RWPE1 (cell line): Measurements from ENCODE around the gene IDUA.
"Not testable (repeated sequence)": the region's sequence is repeated elsewhere in the genome, so short reads cannot be mapped to it uniquely, and the experiment has no call there.

ENCODE experiments used
- CTCF ChIA-PET: fragments of 350-600 bp; sonication (Branson Sonifier 250); formaldehyde crosslinking; extraction: SDS; loops from one replicate; lab custom pipeline; 2021; lab: Yijun Ruan, JAX
- POLR2A ChIA-PET: fragments of 400-600 bp; formaldehyde crosslinking; extraction: SDS; loops from one replicate; lab custom pipeline; 2020; ENCODE audit warnings: antibody characterized with exemption; ENCODE audit not compliant: low non-redundant PET; lab: Yijun Ruan, JAX
- DNase-seq: peaks from one replicate; pipeline ENCODE4 v3.0.0; 2012; ENCODE audit warnings: low spot score
- H3K27ac ChIP-seq: fragments of 450-650 bp; 2 replicates; pipeline ENCODE4 v1.5.1; 2017
- TF ChIP-seq, protein P1 (sequence below): fragments of 450-650 bp; conservative IDR thresholded peaks from 2 replicates; pipeline ENCODE4 v1.5.1; 2017; ENCODE audit warnings: low read depth, mild to moderate bottlenecking

IDUA gene

DNA sequence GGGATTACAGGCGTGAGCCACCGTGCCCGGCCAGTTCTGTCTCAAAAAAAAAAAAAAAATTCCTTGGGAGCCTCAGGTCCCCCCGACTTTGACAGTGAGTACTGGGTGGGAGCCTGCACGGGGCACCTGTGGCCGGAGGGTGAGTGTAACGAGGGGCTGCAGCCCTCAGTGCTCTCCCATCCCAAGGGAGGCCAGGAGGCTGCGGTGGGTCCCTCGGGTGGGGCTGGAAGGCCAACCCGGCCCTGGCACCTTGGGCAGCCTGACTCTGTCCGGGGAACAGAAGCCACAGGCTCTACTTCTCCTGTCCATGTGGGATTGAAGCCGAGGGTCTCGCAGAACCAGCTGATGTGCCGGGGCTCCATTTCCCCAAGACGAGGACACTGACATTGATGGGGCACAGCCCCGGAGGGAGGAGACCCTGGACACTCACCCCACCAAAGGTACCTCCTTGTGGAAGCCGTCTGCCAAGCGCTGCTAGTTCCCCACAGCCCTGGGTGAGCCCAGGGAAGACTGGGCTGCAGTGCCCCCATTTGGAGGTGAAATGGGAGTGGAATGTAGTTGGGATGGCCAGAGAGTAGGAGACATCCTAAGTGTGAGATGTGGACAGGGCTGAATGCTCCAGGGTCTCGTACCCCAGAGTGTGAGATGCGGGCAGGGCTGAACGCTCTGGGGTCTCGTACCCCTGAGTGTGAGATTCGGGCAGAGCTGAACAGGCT lies 8.6 kb downstream of the IDUA start:
- ChIA-PET POLR2A (no interaction called here), CTCF (no interaction called here)
- no peak overlapping the region for H3K27ac ChIP-seq
- TF ChIP-seq, protein P1, sequence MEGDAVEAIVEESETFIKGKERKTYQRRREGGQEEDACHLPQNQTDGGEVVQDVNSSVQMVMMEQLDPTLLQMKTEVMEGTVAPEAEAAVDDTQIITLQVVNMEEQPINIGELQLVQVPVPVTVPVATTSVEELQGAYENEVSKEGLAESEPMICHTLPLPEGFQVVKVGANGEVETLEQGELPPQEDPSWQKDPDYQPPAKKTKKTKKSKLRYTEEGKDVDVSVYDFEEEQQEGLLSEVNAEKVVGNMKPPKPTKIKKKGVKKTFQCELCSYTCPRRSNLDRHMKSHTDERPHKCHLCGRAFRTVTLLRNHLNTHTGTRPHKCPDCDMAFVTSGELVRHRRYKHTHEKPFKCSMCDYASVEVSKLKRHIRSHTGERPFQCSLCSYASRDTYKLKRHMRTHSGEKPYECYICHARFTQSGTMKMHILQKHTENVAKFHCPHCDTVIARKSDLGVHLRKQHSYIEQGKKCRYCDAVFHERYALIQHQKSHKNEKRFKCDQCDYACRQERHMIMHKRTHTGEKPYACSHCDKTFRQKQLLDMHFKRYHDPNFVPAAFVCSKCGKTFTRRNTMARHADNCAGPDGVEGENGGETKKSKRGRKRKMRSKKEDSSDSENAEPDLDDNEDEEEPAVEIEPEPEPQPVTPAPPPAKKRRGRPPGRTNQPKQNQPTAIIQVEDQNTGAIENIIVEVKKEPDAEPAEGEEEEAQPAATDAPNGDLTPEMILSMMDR = no peak
- DNase-seq = no peak

DNA sequence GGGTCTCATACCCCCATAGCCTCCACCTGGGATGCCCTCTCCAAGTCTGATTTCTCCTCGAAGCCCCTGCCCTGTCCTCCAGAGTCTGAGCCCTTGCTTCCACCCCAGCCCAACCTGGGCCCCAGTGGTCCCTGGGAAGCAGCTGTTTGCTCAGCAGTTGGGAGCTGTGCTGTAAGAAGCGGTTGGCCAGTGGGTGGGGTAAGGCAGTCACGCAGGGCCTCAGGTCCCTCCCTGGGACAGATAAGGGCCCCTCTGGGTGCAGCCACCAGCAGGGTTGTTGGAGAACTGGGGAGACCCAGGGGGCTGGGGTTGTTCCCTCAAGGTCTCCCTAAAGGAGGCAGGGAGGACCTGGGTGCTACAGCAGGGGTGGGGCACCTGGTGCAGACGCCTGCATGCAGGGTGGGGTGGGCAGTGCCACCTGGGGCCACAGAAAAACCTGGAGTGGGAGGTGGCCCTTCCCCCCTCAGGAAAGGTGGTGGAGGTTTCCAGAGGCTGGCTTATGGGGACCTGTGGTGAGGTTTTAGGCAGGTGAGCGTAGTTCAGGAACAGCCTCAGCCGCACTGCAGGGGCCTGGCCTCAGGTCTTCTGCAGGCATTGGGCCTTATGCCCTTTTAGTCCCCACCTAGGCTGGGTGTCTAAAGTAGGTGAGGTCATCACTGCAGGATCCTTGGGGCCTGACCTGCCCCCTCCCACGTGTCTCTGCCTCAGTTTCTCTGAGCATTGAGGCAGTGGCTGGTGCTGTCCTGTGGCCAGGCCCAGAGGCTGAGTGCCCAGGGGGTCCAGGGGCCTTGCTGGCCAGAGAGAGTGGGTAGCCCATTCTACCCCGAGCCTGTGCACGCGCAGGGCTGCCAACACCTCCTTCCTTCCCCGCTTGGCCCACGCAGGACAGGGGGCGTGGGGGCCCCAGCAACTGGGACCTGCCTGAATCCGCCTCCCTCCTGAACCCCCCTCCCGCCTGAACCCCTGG lies 9.5 kb downstream of the IDUA start:
- H3K27ac ChIP-seq = no peak overlapping the region
- POLR2A ChIA-PET = no interaction called here
- CTCF ChIA-PET = no interaction called here
- DNase-seq = no peak
- TF ChIP-seq, protein P1 = no peak

DNA sequence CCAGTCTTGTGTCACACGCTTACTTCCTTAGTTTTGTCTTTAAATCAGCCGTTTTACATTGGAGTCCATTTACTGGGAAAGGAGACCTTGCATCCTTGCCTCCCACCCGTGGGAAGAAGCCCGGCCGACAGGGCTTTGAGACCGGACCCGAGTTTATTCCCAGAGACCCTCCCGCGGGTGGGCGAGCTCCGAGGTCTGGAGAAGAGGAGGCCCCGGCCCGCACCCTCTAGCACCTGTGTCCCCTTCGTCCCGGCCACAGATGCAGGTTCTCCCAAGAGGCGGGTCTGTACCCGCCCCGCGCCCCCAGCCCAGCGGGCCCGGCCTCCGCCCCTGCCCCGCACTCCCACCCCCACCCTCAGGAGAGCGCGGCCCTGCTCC lies 10.1 kb downstream of the IDUA start:
- TF ChIP-seq, protein P1 = no peak
- ChIA-PET POLR2A (no interaction called here), CTCF (no interaction called here)
- no peak overlapping the region for H3K27ac ChIP-seq
- DNase-seq = no peak

DNA sequence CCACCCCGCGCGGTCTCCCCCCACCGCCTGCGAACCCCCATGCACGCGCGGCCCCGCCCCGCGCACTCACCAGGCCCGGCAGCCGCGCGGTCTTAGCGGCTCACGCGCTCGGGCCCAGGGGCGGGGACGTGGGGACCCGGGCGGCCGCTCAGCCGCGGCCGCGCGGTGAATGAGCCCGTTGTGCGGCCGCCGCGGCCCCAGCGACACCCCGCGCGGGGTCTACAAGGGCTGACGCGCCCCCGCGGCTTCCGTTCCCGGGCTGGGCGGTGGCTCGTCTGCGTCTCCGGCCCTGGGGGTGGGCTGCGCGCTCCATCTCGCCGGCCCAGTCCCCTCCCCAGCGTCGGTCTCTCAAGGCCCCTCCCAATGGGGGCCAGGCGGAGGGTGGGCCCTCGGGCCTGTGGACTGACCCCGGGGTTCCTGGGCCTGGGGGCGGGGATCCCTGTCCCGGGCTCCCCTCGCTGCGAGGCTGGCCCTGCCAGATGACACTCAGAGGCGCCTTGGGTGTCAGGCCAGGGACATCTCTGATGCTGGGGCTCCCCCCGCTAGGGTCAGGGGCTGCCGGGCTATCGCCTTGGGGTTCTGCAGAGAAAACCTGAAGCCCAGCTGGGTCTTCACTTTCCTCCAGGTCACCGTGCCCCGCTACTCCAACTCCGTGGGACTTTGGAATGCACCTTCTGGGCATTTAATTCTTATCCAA lies 10.7 kb downstream of the IDUA start:
- ChIA-PET CTCF (no interaction called here), POLR2A (no interaction called here)
- DNase-seq = no peak
- TF ChIP-seq, protein P1 = no peak
- H3K27ac ChIP-seq = no peak overlapping the region

DNA sequence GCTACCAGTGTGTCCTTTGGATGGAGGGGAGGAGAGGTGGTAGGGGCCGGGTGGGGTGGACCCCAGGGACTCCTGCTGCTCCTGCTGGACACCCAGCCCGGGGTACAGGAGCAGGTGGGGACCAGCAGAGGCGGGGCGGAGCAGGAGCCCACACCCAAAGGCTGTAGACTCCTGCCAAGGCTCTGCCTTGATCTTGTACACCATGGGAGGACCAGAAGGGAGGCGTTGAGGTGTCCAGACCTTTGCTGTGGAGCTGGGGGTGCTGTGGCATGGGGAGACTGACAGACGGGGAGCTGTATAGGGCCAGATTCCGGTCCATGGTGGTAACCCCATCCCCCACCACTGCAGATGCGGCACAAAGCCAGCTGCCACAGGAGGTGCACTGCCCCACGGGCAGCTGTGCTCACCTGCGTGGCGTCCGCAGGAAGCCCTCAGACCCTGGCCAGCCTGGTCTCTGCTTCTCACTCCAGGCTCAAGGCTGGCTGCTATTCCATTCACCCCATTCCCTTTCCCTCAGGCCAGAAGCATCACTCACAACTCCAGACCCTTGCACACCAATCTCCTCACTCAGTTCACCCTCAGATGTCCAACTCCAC lies 11.3 kb downstream of the IDUA start:
- no peak for DNase-seq
- CTCF ChIA-PET = interaction anchor here (0.6 kb wide), 1 partner anchor 26 kb away, joined by 4 read pairs; no protein-coding TSS in a partner anchor
- POLR2A ChIA-PET = no interaction called here
- H3K27ac ChIP-seq = no peak overlapping the region
- TF ChIP-seq, protein P1 = no peak

DNA sequence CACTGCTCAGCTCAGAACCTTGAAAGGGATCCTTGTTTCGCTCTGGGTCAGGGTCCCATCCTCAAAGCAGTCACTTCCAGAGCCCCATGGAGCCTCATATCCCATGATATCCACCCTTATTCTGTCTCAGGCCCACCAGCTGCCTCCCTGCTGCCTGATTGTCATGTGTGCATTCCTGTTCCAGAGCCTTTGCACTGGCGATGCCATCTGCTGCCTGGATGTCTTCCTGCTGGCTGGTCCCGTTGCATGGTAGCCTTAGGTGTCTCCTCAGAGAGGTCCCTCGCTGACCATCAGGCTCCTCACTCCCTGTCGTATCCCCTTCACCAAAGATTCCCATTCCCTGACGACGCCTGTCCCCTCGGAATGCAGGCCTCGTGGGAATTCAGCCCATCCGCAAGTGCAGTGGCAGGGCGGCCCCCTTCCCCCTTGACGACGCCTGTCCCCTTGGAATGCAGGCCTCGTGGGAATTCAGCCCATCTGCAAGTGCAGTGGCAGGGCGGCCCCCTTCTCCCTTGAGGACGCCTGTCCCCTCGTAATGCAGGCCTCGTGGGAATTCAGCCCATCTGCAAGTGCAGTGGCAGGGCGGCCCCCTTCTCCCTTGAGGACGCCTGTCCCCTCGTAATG lies 12.5 kb downstream of the IDUA start:
- POLR2A ChIA-PET, DNase-seq, H3K27ac ChIP-seq, CTCF ChIA-PET: not testable (repeated sequence)
